Right kidney (tissue), 1 donor: ENCODE measurements around the gene LRP1B.

Source experiments
- DNase-seq: peaks from one replicate; pipeline ENCODE4 v3.0.0-alpha.2; 2016

The LRP1B gene

DNA sequence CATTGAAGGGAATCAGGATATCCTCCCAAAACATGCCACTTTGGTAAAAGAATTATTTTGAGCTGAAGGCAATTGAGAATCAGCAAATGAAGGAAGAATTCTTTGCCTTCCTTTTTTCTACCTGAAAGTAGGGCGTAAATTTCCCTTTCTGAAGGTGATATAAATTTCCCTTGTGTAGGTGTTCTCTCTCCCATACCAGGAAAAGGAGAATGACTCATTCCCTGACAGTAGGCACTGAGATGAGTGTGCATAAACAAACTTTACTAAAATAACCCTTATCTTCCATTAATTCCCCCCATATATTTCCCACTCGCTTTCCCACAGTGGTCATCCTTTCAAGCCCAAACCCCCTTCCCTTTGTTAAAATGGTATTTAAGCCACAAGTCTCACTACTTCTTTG lies 1339.0 kb downstream of the LRP1B start:
- no peak for DNase-seq

- no peak for DNase-seq
These were observed 1344.2 kb downstream of the LRP1B start for GRCh38 chr2:140786585-140786984.

DNA sequence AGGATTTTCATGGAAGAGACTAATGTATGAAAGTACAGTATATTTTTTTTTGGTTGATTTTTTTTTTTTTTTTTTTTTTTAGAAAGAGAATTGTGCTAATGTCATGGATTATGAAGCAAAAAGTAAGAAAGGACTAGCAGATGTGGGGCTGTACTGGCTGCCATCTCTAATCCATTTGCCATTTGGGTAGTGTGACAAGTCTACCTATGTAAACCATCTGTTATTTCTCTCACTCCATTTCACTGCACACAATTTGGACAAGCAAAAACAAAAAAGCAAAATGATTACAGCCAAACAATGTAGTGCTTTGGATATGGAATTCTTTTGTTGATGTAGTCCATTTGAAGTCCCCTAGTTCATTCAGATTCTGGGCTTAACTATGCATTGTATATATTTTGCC lies 1355.4 kb downstream of the LRP1B start:
- DNase-seq, result no peak

GRCh38 chr2:140770645-140771044 lies 1360.2 kb downstream of the LRP1B start:
- DNase-seq, result no peak

- DNase-seq, result no peak
These were observed 1369.0 kb downstream of the LRP1B start for GRCh38 chr2:140761807-140762206.

GRCh38 chr2:140759426-140760156 lies 1371.2 kb downstream of the LRP1B start:
- no peak for DNase-seq

- DNase-seq, result no peak
These were observed 1383.2 kb downstream of the LRP1B start for GRCh38 chr2:140747665-140748064.

GRCh38 chr2:140747090-140747489 lies 1383.7 kb downstream of the LRP1B start:
- DNase-seq, result no peak

DNA sequence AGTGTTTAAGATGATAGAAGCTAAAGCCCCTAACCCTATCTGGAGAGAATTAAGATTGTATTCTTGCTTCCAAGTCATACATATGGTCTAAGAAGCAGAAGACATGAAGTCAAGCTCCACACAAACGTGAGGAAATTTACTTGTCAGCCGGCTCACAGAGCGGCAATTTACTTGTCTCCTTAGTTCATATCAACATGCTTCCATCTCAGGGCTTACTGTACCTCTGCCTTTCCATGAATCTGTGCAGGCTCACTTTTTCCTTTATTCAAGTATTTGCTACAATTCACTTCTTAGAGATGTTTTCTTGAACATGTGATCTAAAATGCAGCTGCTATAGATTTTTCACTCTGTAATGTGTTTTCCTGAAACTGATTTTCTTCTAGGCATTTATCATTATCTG lies 1386.4 kb downstream of the LRP1B start:
- no peak for DNase-seq

DNA sequence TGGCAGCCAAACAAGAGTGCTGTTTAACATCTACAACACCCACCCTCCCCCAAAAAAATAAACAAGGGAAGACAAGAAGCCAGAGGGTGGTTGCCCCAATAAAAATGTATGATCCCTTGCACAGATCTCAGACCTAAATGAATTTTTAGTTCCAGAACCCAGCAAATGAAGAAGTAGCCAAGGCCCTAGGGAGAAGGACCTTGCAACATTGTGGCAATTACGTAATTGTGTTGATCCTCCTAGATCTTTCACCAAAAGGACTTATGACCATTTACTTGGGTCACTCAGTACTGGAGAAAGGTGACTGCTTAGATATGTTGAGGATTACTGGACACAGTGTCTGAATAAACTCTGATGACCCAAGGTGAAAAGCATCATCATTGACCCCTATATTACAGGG lies 1393.8 kb downstream of the LRP1B start:
- no peak for DNase-seq

DNA sequence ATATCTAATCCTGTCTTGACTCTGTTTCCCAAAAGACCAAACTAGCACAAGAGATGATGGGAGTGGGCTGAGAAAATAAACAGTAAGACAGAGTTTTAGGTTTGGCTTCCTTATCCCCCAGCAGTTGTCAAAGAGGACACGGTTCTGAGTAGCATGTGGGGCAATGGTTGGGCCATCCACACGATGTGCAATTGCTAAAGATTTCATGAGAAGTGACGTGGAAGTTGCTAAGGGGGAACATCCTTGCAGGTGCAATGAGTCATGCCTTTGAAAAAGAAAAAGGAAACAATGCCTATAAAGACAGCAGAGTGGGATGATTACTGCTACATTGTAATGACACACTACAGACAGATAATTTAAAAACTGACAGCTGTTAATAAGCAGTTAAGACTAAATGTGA lies 1395.8 kb downstream of the LRP1B start:
- no peak for DNase-seq

- DNase-seq, result no peak
These were observed 1411.8 kb downstream of the LRP1B start for GRCh38 chr2:140718999-140719398.

DNA sequence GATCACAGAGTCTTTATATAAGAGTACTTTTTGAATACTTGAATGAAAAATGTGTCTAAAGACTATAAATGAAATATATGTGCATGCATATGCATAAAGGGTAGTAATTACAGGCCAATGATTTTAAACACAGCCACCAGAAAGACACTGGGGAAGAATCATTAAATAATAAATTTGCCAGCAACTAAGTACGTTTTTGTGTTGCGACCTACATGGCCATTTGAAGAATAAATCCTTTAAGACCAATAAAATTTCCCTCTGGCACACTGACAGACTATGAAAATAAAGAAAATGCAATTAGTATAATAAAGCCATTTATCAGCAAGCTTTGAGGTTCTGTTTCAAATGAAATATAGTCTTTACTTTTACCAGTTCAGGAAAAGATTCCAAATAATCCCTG lies 1413.3 kb downstream of the LRP1B start:
- DNase-seq, result no peak

DNA sequence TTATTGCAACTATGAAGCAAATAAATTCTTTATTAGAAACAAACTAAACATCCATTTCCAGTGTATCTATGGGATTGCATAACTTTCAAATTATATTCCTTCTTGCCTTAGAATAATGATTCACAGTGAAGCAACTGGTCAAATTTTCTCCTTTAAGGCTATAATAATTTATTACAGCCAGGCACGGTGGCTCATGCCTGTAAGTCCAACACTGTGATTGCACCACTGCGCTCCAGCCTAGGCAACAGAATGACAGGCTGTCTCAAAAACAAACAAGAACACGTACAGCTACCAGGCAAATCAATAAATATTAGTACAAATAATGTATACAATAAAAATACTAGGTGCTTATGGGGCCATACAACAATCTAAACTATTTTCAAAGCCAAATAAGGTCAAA lies 1416.2 kb downstream of the LRP1B start:
- no peak for DNase-seq

DNA sequence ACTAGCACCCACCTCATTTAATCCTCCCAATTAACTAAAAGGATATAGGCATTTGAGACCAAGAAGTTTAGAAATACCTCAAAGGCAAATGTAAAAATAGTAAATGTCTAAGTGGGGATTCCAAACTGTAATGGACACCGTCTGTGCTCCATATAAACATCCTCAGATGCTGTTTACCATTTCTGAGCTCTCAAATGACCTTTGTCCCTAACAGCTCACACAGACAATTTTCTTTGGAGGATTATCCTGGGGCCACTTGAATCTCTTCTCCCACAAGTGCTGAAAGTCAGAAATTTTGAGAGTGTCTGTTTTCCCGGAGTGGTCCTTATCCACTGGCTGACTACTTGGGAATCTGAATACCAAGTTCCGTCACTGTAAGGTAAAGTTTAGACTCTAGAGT lies 1418.9 kb downstream of the LRP1B start:
- DNase-seq, result no peak

DNA sequence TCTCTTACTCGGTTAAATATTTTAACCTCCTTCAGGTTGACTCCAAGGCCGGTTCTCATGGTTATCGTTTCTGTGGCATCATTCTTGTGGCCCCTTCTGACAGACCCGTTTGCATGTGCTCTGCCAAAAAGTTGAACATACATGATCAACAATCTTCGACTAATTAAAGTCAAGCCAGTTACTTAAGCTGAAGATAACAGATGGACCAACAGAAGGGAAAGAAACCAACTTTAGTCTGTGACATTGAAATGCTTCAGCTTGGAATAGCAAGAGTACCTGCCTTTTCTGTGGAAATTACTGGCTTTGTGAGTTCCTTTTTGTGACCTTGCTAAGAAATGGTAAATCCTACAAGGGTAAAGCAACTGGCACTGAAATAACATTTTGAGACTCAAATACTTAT lies 1429.1 kb downstream of the LRP1B start:
- DNase-seq, result no peak

DNA sequence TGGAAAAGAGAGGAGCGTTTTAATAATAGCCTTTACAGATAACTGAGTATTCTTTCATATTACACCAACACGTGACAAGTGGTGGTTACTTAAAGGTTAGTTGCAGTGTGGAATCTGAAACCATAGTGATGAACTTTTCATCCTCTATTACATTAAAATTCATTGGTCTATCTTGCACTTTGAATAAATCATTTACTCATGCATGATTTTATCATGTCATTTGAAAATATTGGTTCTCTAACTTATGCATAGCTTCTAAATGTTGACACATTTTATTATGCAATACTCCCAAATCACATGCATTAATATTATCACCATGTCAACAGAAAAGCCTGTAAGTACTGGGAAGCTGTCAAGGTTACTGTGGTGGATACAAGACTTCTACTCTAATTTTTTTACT lies 1432.2 kb downstream of the LRP1B start:
- no peak for DNase-seq

- no peak for DNase-seq
These were observed 1434.4 kb downstream of the LRP1B start for GRCh38 chr2:140696449-140696848.

DNA sequence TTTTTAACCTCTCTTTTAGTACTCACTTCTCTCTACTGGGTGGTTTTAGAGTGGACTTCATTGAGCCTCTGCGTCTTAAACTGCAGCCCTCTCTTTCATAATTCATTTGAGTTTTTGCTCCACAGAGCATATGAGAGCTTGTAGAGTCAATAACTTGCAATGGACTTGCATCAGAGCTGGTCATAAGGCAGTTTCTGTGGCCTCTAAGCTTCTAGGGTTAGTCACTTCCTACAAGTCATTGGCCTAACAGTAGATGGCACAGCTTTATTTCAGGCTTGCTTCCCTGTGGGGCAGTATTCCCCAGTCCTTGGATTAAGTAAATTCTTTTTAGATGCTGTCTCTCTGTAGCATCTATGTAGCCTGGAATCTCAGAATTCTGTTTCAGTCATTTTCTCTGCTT lies 1435.7 kb downstream of the LRP1B start:
- DNase-seq, result no peak

DNA sequence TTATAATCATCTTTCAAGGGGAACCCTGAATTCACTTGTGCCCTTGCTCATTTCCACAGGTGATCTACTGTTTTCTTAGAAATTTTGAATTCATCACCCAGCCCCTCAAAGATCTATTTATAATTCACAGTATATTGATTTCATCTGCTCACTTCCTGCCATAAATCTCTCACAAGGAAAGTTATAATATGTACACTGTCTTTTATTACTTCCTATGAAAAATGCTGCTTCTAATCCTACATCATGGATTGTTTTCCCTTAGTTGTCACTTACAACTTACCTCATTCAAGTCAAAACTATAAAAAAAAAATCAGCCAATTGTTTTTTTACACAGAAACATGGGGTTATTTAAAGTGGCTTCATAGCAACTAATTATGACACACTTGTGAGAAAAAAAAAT lies 1443.0 kb downstream of the LRP1B start:
- DNase-seq, result no peak

DNA sequence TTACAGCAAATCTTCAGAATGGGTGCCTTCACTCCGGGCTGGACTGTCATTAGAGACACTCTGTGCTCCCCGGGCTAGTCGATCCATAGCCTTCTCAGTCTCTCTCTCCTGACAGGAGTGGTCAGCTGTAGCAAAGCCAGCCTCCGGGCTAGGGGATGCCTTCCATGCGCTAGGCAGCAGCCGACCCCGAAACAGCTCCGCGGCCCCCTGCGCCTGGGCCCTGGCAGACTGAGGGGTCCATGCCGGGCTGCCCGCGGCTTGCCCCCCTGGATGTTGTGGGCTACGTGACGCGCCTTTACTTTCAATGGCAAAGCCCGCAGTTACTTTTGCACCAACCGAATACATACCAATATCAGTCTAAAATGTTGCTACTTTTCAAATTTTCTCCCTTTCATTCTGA lies 1447.2 kb downstream of the LRP1B start:
- no peak for DNase-seq

GRCh38 chr2:140680862-140681261 lies 1450.0 kb downstream of the LRP1B start:
- no peak for DNase-seq

GRCh38 chr2:140679752-140680151 lies 1451.1 kb downstream of the LRP1B start:
- DNase-seq, result no peak

- DNase-seq, result no peak
These were observed 1460.9 kb downstream of the LRP1B start for GRCh38 chr2:140669911-140670310.

GRCh38 chr2:140667203-140667602 lies 1463.6 kb downstream of the LRP1B start:
- DNase-seq, result no peak
